AG04449 (cell line): ENCODE results near the gene SPRED1.
"Not testable (repeated sequence)": the region's sequence is repeated elsewhere in the genome, so short reads cannot be mapped to it uniquely, and the experiment has no call there.

Experiments used
- CTCF ChIA-PET: fragments of 350-600 bp; formaldehyde crosslinking; extraction: SDS; loops from one replicate; lab custom pipeline; 2021; ENCODE audit warnings: antibody characterized with exemption; lab: Yijun Ruan, JAX
- POLR2A ChIA-PET: fragments of 400-600, 350-600 bp; formaldehyde crosslinking; extraction: SDS; loops from one replicate; lab custom pipeline; 2020; ENCODE audit warnings: antibody characterized with exemption, inconsistent platforms; lab: Yijun Ruan, JAX
- DNase-seq: peaks from one replicate; pipeline ENCODE4 v3.0.0-alpha.2; 2010; ENCODE audit warnings: low read depth, low spot score
- H3K4me3 ChIP-seq: 2 replicates; pipeline ENCODE4 v1.5.1; 2011; ENCODE audit warnings: low read depth, mild to moderate bottlenecking, control low read depth, low read length
- CTCF ChIP-seq: IDR thresholded peaks from one replicate; pipeline ENCODE4 v1.5.1; 2011; ENCODE audit warnings: mild to moderate bottlenecking, moderate library complexity, low read length, control low read depth, inconsistent platforms; ENCODE audit not compliant: insufficient read depth; ENCODE audit errors: missing control alignments

SPRED1 gene

DNA sequence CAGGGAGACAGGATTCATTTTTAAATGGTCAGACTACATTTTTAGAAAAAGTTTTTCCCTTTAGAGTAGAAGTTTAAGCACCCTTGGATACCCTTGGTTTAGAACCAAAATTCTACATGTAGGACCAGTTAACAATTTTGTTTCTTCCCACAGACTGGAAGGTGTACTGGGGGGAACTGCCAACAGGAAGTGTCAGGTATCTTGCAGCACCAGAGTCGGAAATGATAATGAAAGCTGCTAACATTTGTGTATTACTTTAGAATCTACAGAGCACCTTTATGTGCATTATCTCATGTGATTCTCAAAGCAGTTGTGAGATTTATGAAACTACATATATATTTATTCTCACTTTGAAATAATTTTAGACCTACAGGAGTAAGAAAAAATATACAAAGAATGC lies 21.5 kb downstream of the SPRED1 start:
- no peak for TF ChIP-seq CTCF
- CTCF ChIA-PET, result no interaction called here
- no peak for DNase-seq
- H3K4me3 ChIP-seq, result no peak overlapping the region
- POLR2A ChIA-PET, result no interaction called here

- POLR2A ChIA-PET, result no interaction called here
Measured at GRCh38 chr15:38275959-38276358, 23.3 kb downstream of the SPRED1 start.

DNA sequence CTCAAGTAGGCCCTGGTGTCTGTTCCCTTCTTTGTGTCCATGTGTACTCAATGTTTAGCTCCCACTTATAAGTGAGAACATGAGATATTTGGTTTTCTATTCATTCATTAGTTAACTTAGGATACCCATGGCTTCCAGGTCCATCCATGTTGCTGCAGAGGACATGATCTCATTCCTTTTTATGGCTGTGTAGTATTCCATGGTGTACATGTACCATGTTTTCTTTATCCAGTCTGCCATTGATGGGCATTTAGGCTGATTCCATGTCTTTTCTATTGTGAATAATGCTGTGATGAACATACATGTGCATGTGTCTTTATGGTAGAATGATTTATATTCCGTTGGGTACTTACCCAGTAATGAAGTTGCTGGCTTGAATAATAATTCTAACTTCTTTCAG lies 24.6 kb downstream of the SPRED1 start:
- POLR2A ChIA-PET, CTCF ChIA-PET, H3K4me3 ChIP-seq, DNase-seq: not testable (repeated sequence)

More at GRCh38 chr15:38275959-38276358, 23.3 kb downstream of the SPRED1 start:
- TF ChIP-seq CTCF, result no peak
- CTCF ChIA-PET, result interaction anchor here (1.4 kb wide), 1 partner anchor 273 kb away, joined by 3 read pairs; no protein-coding TSS in a partner anchor
- H3K4me3 ChIP-seq, result no peak overlapping the region
- no peak for DNase-seq

- ChIA-PET POLR2A (no interaction called here), CTCF (interaction anchor here (1.0 to 1.5 kb wide), 2 partner anchors 11 to 14 kb away, joined by 3 to 5 read pairs; no protein-coding TSS in a partner anchor)
- H3K4me3 ChIP-seq, result no peak overlapping the region
- no peak for DNase-seq
- TF ChIP-seq CTCF, result no peak
Measured at GRCh38 chr15:38281031-38281430, 28.4 kb downstream of the SPRED1 start.

- DNase-seq, result no peak
- no peak for TF ChIP-seq CTCF
- POLR2A ChIA-PET, result no interaction called here
- no peak overlapping the region for H3K4me3 ChIP-seq
- CTCF ChIA-PET, result interaction anchor here (0.8 to 1.3 kb wide), 3 partner anchors 13 to 287 kb away, joined by 3 to 5 read pairs (median 5); no protein-coding TSS in a partner anchor
Measured at GRCh38 chr15:38283010-38283409, 30.4 kb downstream of the SPRED1 start.

- no peak for TF ChIP-seq CTCF
- ChIA-PET CTCF (interaction anchor here (1.4 kb wide), 1 partner anchor 10 kb away, joined by 4 read pairs; no protein-coding TSS in a partner anchor), POLR2A (interaction anchor here (0.8 kb wide), 1 partner anchor 89 kb away, joined by 3 read pairs; no protein-coding TSS in a partner anchor)
- H3K4me3 ChIP-seq, result no peak overlapping the region
- DNase-seq, result no peak
Measured at GRCh38 chr15:38285456-38285855, 32.8 kb downstream of the SPRED1 start.

DNA sequence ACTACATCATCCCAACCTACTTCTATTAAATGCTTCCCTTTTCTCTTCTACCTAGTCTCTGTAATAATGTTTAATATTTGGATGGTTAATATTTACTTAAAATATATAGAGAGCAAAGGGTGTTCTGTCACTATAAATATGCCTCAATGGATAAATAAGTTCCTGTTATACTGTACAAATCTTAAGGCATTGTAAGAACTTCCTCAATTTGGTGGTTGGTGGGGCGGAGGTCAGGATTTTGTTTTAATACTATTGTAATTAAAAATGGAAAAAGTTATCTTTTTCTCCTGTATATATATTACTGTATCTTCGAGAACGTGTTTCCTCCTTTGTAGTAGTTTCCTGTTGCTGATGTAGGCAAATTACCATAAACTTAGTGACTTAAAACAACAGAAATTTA lies 41.5 kb downstream of the SPRED1 start:
- CTCF ChIA-PET, result no interaction called here
- no peak overlapping the region for H3K4me3 ChIP-seq
- no peak for TF ChIP-seq CTCF
- no peak for DNase-seq
- POLR2A ChIA-PET, result no interaction called here
